Measurements from ENCODE around the gene BLOC1S4. TPM values are rescaled to one million over a fixed set of nuclear protein-coding genes. Genes with fewer than 3 reads are reported as not detected.

The BLOC1S4 gene
- total RNA-seq, 1 experiment from 2014 or later, result 18.9 TPM

GRCh38 chr4:6692379-6692778 is 23.6 kb upstream of the BLOC1S4 start:
- no peak for DNase-seq (ENCODE audit: low read depth)

- DNase-seq (ENCODE audit: low read depth), result peak; percentile 31
These were observed 23.2 kb upstream of the BLOC1S4 start for GRCh38 chr4:6692806-6693205.

- DNase-seq (ENCODE audit: low read depth), result no peak
These were observed 22.5 kb upstream of the BLOC1S4 start, which contains the start of gene S100P for GRCh38 chr4:6693231-6694176. Gene S100P, plus strand, starts transcription at chr4:6693878. Its CDS starts 55 bp downstream, at chr4:6693933.

DNA sequence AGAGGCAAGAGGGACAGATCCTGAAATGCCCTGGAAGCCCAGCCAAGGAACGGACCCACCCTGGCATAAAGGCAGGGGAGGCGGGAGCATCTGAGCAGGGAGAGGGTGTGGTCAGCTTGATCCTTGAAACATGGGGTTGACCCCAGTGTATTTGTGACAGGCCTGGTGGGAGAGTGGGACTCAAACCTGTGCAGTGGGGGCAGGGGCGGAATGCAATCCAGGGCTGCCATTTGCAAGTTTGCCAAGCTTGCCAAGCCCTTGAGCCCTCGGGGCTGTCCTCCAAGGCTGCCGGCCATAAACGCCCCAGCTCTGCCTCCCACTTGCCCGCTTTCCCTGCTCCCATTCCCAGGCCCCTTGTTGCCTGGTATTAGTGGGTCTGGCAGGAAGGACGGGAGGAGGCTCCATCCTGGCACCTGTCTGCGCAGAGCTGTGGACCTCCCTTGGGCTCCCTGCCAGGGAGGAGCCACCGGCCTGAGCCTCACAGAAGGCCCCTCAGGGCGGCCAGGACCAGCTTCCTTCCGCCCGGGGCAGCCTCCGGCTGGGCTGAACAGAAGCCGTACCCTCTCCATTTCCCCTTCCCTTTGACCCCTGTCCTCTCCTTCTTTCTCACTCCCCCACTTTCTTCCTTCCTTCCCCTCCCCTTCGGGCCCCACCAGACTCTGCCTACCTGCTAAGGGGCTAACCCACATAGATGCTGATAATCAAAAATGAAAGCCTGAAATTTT is 21.6 kb upstream of the BLOC1S4 start:
- no peak for DNase-seq (ENCODE audit: low read depth)

GRCh38 chr4:6695660-6696610 is 20.0 kb upstream of the BLOC1S4 start:
- no peak for DNase-seq (ENCODE audit: low read depth)

DNA sequence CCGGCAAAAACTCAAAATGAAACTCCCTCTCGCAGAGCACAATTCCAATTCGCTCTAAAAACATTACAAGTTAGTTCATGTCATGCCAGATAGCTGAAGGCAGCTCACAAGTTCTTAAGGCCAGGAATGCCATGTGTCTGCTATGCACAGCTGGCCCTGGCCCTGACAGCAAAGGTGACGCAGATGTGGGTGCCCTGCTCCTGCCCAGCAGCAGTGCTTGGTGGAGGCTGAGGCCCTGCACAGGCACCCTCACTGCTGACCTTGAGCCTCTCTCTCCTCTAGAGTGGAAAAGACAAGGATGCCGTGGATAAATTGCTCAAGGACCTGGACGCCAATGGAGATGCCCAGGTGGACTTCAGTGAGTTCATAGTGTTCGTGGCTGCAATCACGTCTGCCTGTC is 19.4 kb upstream of the BLOC1S4 start:
- DNase-seq (ENCODE audit: low read depth), result no peak

DNA sequence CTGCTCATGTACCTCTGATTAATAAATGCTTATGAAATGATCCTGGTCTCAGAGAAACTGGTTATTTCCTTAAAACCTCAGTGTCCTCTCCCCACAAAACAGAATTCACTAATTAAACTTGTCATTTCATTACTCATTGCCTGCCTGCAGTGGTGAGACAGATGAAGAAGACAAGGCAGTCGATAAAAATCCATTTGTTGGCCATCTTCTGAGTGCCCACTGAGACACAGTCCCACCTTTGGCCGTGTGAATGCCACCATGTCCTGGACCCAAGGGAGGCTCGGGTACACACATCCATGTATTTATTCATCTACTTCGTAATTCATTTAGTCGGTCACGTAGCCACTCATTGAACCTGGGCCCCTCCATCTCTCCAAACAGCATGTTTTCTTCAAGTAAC is 18.8 kb upstream of the BLOC1S4 start:
- no peak for DNase-seq (ENCODE audit: low read depth)

GRCh38 chr4:6699388-6699787 is 16.6 kb upstream of the BLOC1S4 start:
- no peak for DNase-seq (ENCODE audit: low read depth)

GRCh38 chr4:6699903-6700302 is 16.1 kb upstream of the BLOC1S4 start:
- no peak for DNase-seq (ENCODE audit: low read depth)

DNA sequence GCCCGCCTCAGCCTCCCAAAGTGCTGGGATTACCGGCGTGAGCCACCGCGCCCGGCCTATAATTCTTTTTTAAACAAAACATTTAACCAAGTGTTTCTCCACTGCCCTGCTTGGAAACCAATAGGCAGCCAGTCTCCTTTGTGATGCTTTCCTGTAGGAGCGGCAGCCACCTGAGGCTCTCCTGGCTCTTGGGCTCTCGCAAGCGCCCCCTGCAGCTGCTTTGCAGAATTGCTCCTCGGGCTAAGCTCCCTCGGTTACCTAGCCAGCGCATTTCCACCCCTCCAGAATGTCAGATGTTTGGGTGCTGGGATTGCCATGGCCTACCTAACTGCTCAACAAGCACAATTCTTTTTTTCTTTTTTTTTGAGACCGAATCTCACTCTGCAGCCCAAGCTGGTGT is 14.6 kb upstream of the BLOC1S4 start:
- DNase-seq (ENCODE audit: low read depth), result no peak

DNA sequence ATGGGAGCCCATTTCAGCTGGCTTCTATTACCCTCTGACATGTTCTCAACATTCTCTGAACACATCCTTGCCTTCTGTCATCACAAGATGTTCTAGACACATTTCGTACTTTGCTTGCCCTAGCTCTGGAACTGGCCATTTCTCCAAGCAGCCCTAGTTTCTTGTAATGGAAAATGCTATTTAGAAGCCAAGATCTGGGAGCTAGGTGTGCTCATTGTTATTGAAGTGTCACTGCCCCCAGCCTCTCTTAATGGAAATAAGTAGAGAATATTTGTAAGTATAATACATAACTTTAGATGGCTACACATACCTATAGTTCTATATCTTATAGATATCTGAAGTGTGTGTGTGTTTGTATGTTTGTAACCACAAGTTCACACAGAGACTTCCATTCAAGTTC is 13.2 kb upstream of the BLOC1S4 start:
- DNase-seq (ENCODE audit: low read depth), result no peak

DNA sequence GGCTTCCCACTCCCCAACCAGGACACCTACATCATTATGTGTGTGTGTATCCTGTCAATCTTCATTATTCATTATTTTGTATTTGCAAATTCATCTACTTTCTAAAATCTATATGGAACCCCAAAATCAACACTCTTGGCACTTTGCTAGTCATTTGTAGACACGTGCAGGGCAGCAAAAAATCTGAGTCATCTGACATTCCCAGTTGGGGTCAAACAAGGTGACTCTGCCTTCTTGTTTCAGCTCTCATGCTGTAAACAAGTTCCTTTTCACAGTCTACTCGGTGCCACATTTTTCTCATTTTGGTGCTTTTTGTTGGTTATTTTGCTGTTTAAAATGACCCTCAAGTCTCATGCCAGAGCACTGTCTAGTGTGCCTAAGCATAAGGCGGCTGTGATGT is 12.2 kb upstream of the BLOC1S4 start:
- DNase-seq (ENCODE audit: low read depth), result peak; percentile 72

GRCh38 chr4:6705646-6706045 is 10.3 kb upstream of the BLOC1S4 start:
- DNase-seq (ENCODE audit: low read depth), result no peak

GRCh38 chr4:6706173-6706572 is 9.8 kb upstream of the BLOC1S4 start:
- DNase-seq (ENCODE audit: low read depth), result no peak

- peak; percentile 94 for DNase-seq (ENCODE audit: low read depth)
These were observed 6.5 kb upstream of the BLOC1S4 start, which contains the start of gene MRFAP1L1 for GRCh38 chr4:6709230-6710114. Gene MRFAP1L1, minus strand, starts transcription at chr4:6709865. Its CDS starts 236 bp downstream, at chr4:6709629.

DNA sequence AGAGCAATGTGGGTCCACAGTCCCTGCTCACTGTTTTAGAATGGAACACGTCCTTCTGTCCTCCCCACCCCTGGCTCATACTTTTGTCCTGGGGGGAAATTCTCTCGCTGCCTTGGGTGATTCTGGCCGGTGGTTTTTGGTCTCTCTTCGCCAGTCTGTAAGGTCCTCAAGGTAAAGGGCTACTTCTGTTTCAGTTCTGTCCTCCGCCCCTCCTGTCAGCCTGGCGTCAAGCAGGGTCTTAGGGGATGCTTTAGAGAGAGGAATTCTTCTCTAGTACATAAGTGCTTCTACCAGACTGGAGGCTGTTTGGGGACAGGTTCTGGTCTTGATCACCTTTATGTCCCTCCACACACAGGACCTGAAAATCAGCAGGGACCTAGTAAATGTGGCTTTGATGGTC is 5.7 kb upstream of the BLOC1S4 start:
- no peak for DNase-seq (ENCODE audit: low read depth)

GRCh38 chr4:6710996-6711395 is 5.0 kb upstream of the BLOC1S4 start:
- no peak for DNase-seq (ENCODE audit: low read depth)

- no peak for DNase-seq (ENCODE audit: low read depth)
These were observed 1.0 kb upstream of the BLOC1S4 start for GRCh38 chr4:6714954-6715353.

DNA sequence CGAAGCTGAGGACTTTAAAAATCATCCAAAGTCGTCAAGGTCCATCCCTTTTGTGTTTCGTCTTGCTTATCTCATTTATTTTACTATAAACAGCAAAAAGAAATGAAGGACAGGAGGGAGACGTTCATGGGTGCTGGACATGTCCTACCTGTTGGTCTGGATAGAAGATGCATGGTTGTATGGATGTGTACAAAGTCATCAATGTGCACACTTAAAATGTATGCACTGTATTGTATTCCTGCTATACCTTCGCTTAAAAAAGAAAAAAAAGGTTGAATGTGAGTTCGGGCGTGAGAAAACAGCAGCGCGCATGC is 313 bp upstream of the BLOC1S4 start:
- no peak for DNase-seq (ENCODE audit: low read depth)

DNA sequence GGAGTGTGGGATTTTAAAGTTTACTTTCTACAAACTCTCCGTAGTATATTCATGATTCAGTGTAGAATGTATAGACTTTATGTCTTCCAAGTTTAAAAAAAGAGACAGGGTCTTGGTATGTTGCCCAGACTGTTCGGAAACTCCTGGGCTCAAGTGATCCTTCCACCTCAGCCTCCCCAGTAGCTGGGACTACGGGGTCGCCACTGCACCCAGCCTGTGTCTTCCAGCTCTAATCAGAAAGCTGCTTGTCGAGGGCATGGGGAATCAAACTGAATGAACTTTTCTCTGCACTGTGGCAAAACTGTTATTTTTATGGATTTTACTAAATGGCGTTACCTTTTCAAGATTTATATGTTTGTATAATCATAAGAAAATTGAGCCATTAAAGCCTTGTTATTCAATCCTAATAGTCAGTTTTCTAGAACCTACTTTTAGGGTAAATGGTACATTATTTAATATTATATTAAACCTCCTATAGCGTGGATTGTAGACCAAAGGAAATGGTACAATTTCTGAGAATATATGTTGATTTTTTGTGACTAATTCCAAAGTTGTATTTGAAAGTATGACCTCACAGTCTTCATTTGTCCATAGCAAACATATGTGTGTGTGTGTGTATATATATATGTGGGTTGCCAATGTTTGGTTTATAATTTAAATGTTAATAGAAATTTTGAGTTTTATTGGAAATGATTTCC is 1.1 kb downstream of the BLOC1S4 start:
- DNase-seq (ENCODE audit: low read depth), result no peak

All from M059J (cell line).